Right forelimb (tissue), 1 donor: Measurements from ENCODE around the gene SMIM28.
A peak's percentile ranks its signal among the peaks of the same experiment; 100 is the strongest.

ENCODE experiments used
- DNase-seq: peaks from one replicate; pipeline ENCODE4 v3.0.0-alpha.2; 2018

Gene SMIM28

DNA sequence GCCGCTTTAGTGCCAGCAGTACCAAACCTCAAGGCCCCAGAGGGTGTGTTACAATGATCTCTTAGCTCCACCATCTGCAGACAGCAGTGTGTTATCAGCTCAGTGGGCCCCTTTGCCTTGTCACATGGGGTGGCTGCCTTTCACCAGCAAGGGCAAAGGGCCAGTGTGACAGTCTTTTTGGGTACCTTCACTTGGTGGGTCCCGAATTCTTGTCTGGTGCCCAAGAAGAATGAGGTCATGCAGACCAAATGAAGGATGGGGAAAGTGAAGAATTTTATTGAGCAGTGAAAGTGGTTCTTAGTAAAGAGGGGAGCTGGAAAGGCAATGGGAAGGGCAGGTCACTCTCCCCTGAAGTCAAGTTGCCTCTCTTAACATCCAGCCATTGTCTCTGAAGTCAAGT is 2.9 kb upstream of the SMIM28 start:
- no peak for DNase-seq

DNA sequence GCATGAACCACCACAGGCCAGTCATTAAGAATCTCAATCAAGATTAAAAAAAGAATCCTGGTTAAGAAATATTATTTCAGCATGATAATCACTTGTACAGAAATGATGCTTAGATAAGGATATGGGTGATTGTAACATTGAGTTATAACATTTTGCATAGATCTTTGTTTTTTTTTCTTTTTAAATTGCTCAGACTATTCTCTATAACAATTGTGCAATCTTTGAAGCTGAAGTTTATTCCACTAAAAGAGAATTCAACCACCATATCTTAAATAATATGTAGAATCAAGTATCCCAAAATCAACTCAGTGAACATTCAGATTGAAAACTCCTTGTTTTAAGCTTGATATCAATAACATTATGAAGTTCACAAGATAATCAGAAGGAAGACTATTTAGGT is 663 bp upstream of the SMIM28 start:
- DNase-seq: no peak

DNA sequence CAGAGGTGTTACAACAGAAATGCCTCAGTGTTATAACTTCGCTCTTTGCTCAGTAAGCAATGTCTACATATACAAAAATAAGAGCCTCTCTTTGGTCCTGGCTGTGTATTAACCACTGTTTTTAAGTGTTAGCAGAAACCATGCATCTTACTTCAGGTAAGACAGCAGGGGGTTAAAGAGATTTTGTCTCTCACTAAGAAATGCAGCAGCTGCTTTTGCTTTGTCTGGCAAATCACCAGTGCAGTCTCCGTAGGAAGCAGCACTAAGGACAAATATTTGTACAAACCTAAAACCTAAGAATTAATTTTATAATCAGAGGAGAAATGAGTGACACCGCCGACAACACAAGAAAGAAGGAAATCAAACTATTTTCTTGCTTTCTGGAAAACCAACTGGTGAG is 758 bp downstream of the SMIM28 start:
- DNase-seq: no peak

DNA sequence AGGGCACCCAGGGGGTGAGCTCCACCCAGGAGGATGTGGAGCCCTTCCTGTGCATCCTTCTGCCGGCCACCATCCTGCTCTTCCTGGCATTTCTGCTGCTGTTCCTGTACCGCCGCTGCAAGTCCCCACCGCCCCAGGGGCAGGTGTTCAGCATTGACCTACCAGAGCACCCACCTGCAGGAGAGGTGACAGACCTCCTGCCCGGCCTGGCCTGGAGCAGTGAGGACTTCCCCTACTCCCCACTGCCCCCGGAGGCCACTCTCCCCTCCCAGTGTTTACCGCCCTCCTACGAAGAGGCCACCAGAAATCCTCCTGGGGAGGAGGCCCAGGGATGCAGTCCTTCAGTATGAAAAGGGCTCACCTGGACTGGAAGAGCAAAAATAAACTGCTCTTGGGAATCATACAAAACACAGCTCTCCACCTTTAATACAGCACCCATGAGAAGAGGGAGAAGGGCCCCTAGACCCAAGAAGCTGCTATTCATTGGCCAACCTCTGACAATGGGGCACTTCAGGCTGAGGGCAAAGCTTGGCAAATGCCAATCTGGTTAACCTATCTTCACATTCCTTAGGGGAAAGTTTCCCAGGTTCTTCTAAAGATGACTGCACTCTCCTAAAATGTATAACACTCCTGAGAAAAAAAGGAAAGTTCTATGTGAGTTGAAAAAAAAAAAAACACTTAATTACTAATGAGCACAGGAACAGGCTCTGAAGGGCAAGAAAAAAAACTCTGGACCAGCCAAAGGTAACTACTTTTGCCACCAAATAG is 5.0 kb downstream of the SMIM28 start:
- no peak for DNase-seq

DNA sequence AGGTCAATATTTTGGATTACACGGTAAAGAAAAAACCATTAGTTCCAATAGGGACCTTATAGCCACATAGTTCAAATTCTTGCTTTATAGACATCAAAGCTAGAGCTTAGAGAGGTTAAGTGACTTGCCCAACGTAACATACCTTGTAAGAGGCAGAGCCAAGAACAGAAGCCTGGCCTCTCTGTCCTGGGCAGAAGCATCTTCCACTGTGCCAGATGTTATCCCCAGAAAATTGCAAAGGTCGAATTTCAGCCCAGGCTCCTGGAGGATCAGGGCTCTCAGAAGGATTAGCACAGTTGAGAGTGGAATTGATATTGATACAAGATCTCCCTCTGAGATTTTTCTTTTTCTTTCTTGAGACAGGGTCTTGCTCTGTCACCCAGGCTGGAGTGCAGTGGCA is 6.1 kb downstream of the SMIM28 start:
- no peak for DNase-seq

DNA sequence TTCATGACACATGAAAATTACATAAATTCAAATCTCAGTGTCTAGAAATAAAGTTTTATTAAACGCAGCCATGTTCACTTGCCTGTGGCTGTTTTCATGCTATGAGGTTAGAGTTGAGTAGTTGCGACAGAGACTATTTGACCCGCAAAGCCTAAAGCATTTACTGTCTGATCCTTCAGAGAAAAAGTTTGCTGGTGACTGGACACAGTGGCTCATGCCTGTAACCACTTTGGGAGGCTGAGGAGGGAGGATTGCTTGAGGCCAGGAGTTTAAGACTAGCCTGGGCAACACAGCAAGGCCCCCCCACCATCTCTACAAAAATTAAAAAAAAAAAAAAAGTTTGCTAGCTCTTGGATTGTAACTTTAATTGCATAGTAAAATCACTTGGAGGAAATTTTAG is 9.2 kb downstream of the SMIM28 start:
- no peak for DNase-seq

DNA sequence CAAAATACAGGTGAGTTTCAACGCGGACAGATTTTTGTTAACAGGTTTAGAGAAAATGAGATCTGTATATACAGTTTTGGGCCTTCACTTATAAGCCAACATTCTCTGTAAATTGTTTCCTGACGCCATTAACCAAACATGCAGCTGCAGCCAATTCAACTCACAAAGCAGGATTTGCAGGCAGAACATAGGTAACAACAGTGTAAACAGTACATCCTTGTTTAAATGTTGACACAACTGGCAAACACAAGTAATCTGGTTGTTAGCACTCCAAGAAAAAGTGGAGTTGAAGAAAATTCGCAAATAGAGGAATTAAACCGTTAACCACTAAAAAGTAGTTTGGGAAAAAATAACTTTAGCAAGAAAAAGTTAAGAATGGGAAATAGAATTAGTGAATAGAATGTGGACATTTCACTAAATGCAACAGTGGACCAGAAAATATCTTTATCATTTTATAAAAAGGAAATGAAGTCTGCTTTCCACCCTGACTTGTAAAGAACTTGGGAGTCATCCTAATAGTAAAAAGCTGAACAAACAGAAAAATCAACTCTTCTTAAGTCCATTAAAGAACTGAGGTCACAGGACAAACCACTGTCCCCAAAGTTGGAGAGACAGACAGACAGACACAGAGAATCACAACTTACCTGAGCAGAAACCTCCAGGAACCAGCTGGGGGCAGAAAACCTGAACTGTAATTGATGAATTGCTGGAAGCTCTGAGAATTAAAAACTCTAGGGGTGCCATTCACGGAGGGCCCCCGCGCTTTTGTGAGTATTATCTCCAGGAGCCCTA is 10.1 kb downstream of the SMIM28 start:
- no peak for DNase-seq

DNA sequence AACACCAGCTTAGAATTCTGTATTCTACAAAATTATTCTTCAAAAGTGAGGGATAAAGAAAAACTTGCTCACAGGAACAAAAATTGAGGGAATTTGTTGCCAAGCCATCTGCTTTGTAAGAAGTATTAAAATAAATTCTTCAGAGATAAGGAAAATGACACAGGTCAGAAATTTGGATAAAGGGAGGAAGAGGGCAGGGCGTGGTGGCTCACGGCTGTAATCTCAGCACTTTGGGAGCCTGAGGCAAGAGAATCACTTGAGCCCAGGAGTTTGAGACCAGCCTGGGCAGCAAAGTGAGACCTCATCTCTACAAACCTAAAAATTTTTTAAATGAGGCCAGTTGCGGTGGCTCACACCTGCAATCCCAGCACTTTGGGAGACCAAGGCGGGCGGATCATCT is 11.8 kb downstream of the SMIM28 start:
- no peak for DNase-seq

DNA sequence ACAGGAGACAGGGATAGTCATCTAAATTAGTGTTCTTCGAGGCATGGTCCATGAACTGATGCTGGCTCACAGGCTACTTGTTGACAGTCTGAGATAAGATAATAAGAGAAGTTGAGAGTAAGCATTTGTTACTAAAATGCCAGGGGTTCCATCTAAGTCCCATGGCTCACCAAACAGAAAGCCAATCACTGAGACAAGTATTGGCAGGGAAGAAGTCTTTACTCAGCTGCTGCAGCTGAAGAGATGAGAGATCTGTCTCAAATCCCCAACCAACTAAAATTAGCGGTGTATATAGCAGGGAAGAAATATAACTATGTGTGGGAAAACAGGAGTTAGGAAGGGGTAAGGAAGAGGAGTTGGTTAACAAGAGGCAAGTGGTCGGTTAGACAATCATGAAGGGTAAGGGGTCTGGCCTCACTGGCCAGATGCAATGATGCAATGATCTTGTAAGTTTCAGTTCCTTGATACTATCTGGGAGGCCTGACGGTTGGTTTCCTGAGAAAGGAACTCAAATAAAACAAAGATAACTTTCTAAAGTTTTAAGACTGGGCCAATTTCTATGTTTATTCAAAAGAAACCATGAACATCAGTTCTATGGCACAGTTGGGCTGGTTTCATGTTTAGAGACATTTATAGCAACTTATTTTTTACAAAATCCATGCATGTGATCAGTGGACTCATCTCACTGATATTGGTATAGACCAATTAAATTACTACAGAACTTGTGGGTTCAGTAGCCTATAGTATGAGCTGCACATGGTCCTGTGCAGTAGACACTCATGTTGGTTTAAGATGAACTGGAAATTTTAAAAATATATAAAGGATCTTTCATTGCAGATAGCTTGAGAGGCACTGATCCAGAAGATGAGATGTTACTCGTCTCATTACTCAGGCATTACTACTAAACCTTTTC is 16.4 kb downstream of the SMIM28 start:
- DNase-seq: no peak

DNA sequence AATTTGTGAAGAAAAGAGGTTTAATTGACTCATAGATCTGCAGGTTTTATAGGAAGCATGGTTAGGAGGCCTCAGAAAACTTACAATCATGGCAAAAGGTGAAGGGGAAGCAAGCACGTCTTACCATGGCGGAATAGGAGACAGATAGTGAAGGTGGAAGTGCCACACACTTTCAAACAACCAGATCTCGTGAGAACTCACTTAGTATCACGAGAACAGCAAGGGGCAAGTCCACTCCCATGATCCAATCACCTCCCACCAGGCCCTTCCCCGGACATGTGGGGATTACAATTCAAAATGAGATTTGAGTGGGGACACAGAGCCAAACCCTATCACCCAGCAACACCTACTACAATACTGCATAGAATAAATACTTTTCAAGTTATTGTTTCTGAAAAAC is 19.0 kb downstream of the SMIM28 start:
- DNase-seq: no peak

DNA sequence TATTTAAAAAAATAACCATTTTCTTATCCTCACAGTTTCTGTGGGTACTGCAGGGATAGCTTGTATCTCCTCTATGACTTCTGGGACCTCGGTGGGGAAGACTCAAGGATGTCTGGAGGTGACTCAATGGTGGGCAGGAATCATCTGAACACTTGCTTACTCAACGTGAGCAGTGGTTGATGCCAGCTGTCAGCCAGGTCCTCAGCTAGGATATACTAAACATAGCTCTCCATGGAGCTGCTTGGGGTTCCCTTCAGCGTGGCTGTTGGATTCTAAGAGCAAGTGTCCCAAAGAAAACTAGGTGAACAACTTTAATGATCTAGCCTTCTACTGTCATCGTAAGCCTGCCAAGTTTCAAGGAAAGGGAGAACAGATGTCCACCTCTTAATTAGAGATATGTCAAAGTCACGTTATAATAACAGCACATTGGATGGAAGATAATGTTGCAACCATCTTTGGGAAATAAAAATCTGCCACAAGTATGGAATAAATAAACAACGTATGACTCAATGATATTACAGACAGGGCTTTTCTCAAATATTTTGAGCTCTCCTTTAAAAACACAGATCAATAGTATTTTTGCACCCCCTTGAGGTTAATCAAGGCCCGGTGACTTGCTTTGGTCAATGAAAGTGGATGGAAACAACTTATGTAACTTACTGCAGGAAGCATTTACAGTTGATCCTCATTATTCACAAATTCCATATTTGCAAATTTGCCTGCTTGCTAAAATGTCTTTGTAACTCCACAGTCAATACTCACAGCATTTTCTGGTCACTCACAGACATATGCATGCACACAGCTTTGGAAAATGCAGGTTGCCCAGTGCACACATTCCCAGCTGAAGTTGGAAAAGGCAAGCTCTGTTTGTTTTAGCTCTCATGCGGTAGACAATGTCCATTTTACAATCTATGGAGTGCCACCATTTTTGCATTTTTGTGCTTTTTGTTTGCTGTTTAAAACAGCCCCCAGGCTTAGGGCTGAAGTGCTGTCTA is 19.7 kb downstream of the SMIM28 start:
- no peak for DNase-seq

DNA sequence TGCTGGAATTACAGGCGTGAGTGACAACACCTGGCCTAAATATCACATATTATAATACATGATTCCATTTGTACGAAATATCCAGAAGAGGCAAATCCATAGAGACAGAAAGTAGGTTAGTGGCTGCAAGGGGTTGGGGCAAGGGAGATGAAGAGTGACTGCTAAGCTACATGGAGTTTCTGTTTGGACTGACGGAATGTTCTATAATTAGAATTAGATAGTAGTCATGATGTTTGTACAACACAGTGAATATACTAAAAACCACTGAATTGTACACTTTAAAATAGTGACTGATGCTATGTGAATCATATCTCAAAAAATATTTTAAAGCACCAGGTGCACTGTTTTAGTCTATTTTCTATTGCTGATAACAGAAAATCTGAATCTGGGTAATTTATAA is 22.6 kb downstream of the SMIM28 start:
- DNase-seq: no peak

DNA sequence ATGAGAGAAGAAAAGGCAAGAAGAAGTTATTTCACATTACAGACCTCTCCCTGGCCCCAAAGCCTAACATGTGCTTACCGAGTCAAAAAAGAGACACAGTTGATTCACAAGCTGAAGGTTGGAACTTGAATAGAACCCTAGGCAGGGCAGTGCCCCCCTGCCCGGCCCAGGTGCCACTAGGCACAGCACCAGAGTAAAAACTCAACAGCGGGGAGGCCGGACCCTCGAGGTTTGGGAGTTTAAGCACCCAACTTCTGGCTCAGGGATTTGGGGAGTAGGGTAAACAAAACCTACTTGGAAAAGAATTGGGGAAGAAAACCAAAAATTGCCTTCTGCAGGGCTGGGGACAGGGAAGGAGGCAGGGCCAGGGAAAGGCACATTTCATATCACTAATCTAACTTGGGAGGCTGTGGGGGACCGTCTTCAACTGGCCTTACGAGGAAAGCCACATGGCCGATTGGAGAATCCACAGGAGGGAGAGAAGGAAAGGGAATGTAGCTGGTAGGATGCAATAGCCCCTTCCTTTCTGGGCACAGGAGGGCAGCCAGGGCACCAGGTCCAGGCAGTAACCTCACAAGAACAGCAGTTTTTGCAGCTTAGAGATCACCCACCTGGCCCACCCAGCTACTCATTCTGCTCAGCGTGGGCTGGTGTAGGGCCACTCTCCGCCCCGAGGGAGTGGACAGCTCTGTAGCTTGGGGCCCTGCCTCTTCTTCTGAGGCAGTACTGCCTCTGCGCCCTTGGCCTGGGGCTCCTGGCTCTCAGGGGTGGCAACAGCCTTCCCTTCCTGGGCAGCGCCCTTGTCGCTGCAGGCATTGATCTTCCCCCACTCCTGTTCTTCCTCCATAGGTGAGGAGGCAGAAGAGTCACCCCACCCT is 24.5 kb downstream of the SMIM28 start:
- no peak for DNase-seq

DNA sequence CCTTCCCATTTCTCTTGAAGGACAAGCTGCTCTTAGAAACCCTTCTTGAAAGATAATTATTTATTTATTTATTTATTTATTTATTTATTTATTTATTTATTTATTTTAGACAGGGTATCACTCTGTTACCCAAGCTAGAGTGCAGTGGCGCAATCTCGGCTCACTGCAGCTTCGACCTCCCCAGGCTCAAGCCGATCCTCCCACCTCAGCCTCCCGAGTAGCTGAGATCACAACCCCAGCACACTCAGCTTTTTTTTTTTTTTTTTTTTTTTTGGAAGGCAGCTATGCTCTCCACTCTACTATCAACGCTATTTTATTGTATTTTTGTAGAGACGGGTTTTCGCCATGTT is 25.1 kb downstream of the SMIM28 start:
- DNase-seq: no peak

DNA sequence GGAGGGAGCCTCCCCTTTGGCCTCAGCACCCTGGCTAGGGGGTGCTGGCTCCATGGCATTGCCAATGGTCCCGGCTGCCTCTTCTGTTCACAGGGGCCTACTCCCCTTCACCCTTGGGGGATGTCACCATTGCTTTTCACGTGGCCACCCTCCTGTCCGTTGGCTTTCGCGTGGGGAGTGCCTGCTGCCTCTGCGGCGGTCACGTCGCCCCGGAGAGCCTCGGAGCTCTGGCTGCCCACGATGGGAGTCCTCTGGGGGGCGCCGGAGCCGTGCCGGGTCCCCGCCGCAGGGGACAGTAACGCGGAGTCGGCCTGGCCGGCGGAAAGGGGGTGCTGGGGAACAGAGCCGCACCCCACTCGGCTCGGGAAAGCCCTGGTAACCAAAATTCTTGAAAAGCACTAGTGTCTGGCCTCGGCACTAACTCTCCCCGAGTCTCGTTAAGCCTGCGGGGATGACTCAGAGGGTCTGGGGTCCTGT is 25.7 kb downstream of the SMIM28 start:
- peak; percentile 60 for DNase-seq

DNA sequence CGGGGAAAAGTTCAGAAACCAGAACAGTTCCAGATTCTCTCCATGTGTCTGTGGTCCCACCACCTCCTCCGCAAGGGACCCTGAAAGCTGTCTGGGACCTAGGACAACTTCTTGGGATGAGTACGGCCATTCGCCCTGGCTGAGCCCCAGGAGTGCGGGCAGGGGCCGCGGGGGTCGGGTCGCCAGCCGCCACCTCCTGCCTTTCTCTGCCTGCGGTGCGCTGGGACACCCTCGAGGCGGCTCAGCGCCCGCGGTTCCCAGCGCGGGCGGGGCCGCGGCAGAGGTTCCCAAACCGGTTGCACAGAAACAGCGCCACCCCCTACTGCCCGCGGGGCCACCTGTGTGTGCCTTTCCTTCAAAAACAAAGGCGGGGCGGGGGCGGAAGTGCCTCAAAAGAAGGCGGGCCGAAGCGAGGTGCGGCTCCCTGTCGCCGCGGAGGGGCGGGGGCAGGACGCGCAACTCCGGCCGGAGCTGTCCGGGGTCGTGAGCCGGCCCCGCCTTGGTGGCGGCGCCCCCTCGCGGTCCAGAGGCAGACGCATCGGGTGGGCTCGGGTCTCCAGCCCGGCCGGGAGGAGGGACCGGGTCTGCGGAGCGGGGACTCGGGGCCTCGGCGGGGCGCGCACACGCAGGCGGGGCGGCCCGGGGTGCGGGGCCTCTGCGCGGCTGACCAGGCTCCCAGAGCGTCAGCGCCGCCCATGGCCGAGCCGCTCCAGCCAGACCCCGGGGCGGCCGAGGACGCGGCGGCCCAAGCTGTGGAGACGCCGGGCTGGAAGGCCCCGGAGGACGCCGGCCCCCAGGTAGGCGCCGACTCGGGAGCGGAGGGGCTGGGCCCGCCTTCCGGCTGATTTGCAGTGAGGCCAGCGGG is 26.3 kb downstream of the SMIM28 start, which contains the start of gene HEBP2:
Gene HEBP2, plus strand, starts transcription at position 423 of the 865 bp plus-strand sequence. Its CDS starts 273 bp downstream, at position 696.
- DNase-seq: peak; percentile 89

DNA sequence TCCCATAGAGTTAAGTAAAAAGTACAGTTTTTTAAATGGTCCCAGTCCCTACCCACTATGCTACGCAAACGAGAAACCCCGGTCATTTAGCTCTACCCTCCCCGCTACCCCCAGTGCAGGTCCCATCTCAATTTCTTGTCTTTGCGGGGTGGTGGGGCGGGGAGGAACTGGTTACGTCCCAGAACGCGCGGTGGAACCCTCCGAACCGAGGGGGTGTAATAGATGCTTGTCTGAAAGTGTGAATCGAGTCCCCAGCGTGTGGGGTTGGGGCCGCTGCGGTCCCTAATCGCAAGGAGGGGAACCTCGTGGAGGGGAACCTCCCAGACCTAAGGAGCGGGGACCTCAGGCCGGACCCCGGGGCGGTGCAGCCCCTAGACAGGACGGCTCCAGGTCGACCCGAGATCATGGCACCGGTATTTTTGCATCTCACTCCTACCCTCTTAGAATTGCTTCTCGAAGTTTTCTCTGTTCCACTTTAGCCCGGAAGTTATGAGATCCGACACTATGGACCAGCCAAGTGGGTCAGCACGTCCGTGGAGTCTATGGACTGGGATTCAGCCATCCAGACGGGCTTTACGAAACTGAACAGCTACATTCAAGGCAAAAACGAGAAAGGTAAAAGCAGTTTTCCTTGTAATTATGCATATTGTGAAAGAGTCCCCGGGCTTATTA is 27.1 kb downstream of the SMIM28 start:
- DNase-seq: no peak

DNA sequence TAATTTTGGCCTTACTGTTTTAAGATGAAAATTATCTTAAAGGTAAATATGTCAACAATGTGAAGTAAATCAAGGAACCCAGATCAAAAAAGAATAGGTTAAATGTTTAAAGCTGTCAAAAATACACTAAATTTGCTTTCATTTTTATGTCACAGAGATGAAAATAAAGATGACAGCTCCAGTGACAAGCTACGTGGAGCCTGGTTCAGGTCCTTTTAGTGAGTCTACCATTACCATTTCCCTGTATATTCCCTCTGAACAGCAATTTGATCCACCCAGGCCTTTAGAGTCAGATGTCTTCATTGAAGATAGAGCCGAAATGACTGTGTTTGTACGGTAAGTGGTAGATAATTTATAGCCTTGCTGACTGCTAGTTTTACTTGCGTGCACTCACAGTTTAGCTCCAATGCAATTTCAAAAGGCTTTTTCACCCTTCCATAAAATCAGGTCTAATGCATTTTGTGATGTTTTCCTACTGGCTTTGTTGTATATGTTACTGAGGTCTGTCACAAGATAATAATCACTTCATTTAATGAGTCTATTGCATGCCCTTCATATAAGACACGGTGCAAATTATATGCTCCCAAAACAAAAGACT is 28.2 kb downstream of the SMIM28 start:
- DNase-seq: no peak

DNA sequence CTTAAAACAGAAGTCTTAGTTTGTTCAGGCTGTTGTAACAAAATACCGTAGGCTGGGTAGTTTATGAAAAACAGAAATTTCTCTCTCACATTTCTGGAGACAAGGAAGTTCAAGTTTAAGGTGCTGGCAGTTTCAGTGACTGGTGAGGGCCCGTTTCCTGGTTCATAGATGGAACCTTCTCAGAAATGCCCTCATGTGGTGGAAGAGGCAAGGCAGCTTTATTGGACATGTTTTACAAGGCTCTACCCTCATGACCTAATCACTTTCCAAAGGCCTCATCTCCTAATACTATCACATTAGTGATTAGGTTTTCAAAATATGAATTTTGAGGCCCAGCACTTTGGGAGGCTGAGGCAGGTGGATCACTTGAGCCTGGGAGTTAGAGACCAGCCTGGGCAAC is 28.7 kb downstream of the SMIM28 start:
- no peak for DNase-seq
